B cell (primary cell): ENCODE measurements around the gene SHANK1. TPM values are rescaled to one million over a fixed set of nuclear protein-coding genes. Genes with fewer than 3 reads are reported as not detected.
"Not testable (repeated sequence)": the region's sequence is repeated elsewhere in the genome, so short reads cannot be mapped to it uniquely, and the experiment has no call there.

Experiments used
- ATAC-seq: fragments of 200-7000 bp; cut with Tn5 transposase; one replicate; pipeline ENCODE4 v1.10.0; 2021; ENCODE audit warnings: low read depth, mild to moderate bottlenecking, moderate number of reproducible peaks, moderate library complexity
- CTCF ChIA-PET: fragments of 350-600 bp; sonication (Branson Sonifier 250); formaldehyde crosslinking; loops from one replicate; lab custom pipeline; 2021; ENCODE audit warnings: antibody characterized with exemption, inconsistent platforms; lab: Charles Lee
- POLR2A ChIA-PET: fragments of 350-600 bp; sonication (Branson Sonifier 250); formaldehyde crosslinking; loops from one replicate; lab custom pipeline; 2021; ENCODE audit warnings: antibody characterized with exemption; lab: Charles Lee
- DNase-seq: peaks from one replicate; pipeline ENCODE4 v3.0.0; 2013
- H2AFZ ChIP-seq: 2 replicates; pipeline ENCODE4 v1.6.1; 2012; ENCODE audit warnings: mild to moderate bottlenecking, low read depth, low read length; ENCODE audit not compliant: insufficient read depth, poor library complexity, severe bottlenecking
- H3K27ac ChIP-seq, 2 donors: 1 replicate in 1 of 2; 2 replicates in 1 of 2; pipeline ENCODE4 v1.5.1; 2012 to 2013; ENCODE audit warnings: low read length in 2 of 2, mild to moderate bottlenecking in 2 of 2, moderate library complexity in 1 of 2
- H3K27me3 ChIP-seq, 4 experiments: fragments of 200-600 bp in 1 of 4; sonication (generic) in 1 of 4; replicated peaks in 1 of 4; 1 replicate in 2 of 4; 2 replicates in 2 of 4; pipeline versions ENCODE4 v1.6.1 to v1.7.0; 2013 to 2016; ENCODE audit warnings: low read length in 3 of 4, mild to moderate bottlenecking in 2 of 4, mixed read lengths in 1 of 4, moderate library complexity in 1 of 4; ENCODE audit not compliant: insufficient read depth in 4 of 4, control insufficient read depth in 3 of 4; ENCODE audit errors: control extremely low read depth in 1 of 4
- H3K36me3 ChIP-seq, 2 experiments: replicated peaks in 1 of 2; 1 replicate in 1 of 2; 2 replicates in 1 of 2; pipeline versions ENCODE4 v1.6.1 to v1.7.1; 2013; ENCODE audit warnings: low read length in 1 of 2; ENCODE audit not compliant: insufficient read depth in 2 of 2, control insufficient read depth in 1 of 2; ENCODE audit errors: control extremely low read depth in 1 of 2, extremely low read depth in 1 of 2
- H3K4me1 ChIP-seq, 2 donors: fragments of 200-600 bp in 1 of 2; sonication (generic) in 1 of 2; 1 replicate in 1 of 2; 2 replicates in 1 of 2; pipeline versions ENCODE4 v1.5.1 to v1.6.1; 2013 to 2017; ENCODE audit warnings: low read length in 2 of 2; ENCODE audit not compliant: control insufficient read depth in 2 of 2, insufficient read depth in 2 of 2
- H3K4me2 ChIP-seq: replicated peaks from 2 replicates; pipeline ENCODE3; 2012; ENCODE audit warnings: mild to moderate bottlenecking, low read depth, low read length; ENCODE audit not compliant: poor library complexity, severe bottlenecking
- H3K4me3 ChIP-seq, 5 experiments: fragments of 200-600 bp in 1 of 5; sonication (generic) in 1 of 5; 1 replicate in 3 of 5; 2 replicates in 2 of 5; pipeline versions ENCODE4 v1.5.1 to v1.7.0; 2011 to 2016; ENCODE audit warnings: low read length in 4 of 5, mild to moderate bottlenecking in 4 of 5, low read depth in 2 of 5, control low read depth in 1 of 5, moderate library complexity in 1 of 5; ENCODE audit not compliant: insufficient read depth in 1 of 5; ENCODE audit errors: control extremely low read depth in 1 of 5, extremely low read depth in 1 of 5
- H3K79me2 ChIP-seq: fragments of 200-600 bp; sonication (generic); one replicate; pipeline ENCODE4 v1.6.0; 2016; ENCODE audit warnings: low read length; ENCODE audit not compliant: control insufficient read depth, insufficient read depth
- H3K9ac ChIP-seq: fragments of 200-600 bp; sonication (generic); 2 replicates; pipeline ENCODE4 v1.6.1; 2017; ENCODE audit warnings: mild to moderate bottlenecking, low read length, moderate library complexity
- H3K9me3 ChIP-seq, 3 donors: one replicate each; pipeline versions ENCODE4 v1.6.1 to v1.7.1; 2013; ENCODE audit warnings: low read length in 2 of 3; ENCODE audit not compliant: control insufficient read depth in 2 of 3, insufficient read depth in 1 of 3; ENCODE audit errors: control extremely low read depth in 1 of 3
- H4K20me1 ChIP-seq: 2 replicates; pipeline ENCODE4 v1.6.0; 2012; ENCODE audit warnings: mild to moderate bottlenecking, low read length; ENCODE audit not compliant: insufficient read depth, control insufficient read depth, poor library complexity, severe bottlenecking
- H3K27ac Mint-ChIP-seq: one replicate; pipeline ENCODE4 v1.8.0; 2021; ENCODE audit warnings: mixed read lengths
- H3K27me3 Mint-ChIP-seq: one replicate; pipeline ENCODE4 v1.8.0; 2021; ENCODE audit warnings: mixed read lengths
- H3K4me1 Mint-ChIP-seq: one replicate; pipeline ENCODE4 v1.8.0; 2021; ENCODE audit warnings: mixed read lengths
- H3K4me3 Mint-ChIP-seq: one replicate; pipeline ENCODE4 v1.8.0; 2021; ENCODE audit warnings: mixed read lengths
- H3K9me3 Mint-ChIP-seq: one replicate; pipeline ENCODE4 v1.8.0; 2022; ENCODE audit warnings: mixed read lengths; ENCODE audit not compliant: insufficient read depth
- EZH2 ChIP-seq: IDR thresholded peaks from 2 replicates; pipeline ENCODE4 v1.6.1; 2012; ENCODE audit warnings: borderline replicate concordance, low read depth, mild to moderate bottlenecking, moderate library complexity, low read length; ENCODE audit not compliant: insufficient read depth, poor library complexity, severe bottlenecking
- WGBS: methylation state at CpG from one replicate; pipeline ENCODE4 v1.1.5; 2013; ENCODE audit warnings: missing lambda C conversion rate; ENCODE audit not compliant: insufficient coverage; 5-methylcytosine and 5-hydroxymethylcytosine counted together
- intact Hi-C: fragments of 100-400 bp; cut with micrococcal nuclease; formaldehyde crosslinking; loops from one replicate; pipeline ENCODE4 v1.10.0; 2022
- polyA plus RNA-seq: library from polyadenylated mRNA; depleted of rRNA; stranded (reverse); fragments of >200 nt; gene quantifications from 2 replicates; pipeline ENCODE4 v1.2.3, GENCODE V29; 2012
- total RNA-seq, 2 donors: library from RNA; stranded (reverse); fragments of 120-200 nt in 1 of 2; gene quantifications; 1 replicate in 1 of 2; 2 replicates in 1 of 2; pipeline versions ENCODE4 v1.2.3 to v1.2.4, GENCODE V29; 2013 to 2022
- TF ChIP-seq, protein P1 (sequence below): fragments of 200-600 bp; IDR thresholded peaks from one replicate; pipeline ENCODE4 v1.8.0; 2022; ENCODE audit warnings: antibody characterized with exemption, mild to moderate bottlenecking

The SHANK1 gene
- total and polyA plus RNA-seq, 2 donors (not counting 1 experiment from before 2014, with no cell fraction given), result not detected

DNA sequence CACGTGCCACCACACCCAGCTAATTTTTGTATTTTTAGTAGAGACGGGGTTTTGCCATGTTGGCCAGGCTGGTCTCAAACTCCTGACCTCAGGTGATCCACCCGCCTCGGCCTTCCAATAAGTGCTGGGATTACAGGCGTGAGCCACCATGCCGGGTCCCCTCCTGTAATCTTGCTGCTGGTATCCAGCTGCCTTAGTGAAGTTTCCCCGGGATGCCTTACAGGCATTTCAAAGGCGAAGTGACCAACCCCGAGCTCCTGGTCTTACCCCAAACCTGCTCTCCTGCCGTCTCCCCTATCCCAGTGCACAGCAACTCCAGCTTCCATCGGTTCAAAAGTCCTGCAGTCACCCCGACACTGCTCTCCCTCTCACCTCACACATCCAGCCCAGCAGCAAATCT, 47.1 kb upstream of the SHANK1 start:
- H3K9me3 Mint-ChIP-seq, H3K27ac ChIP-seq, H4K20me1 ChIP-seq, H3K4me1 ChIP-seq, H2AFZ ChIP-seq, H3K27ac Mint-ChIP-seq, H3K9me3 ChIP-seq, H3K4me3 ChIP-seq, DNase-seq, H3K9ac ChIP-seq, intact Hi-C loops, POLR2A ChIA-PET, H3K4me2 ChIP-seq, H3K4me1 Mint-ChIP-seq, H3K79me2 ChIP-seq, H3K27me3 ChIP-seq, CTCF ChIA-PET, H3K36me3 ChIP-seq, ATAC-seq, H3K4me3 Mint-ChIP-seq: not testable (repeated sequence)
- peaks cover 25% of the 10 kb centered on the region for H3K27me3 Mint-ChIP-seq
- 79% methylated on average over 7 of the region's 12 CpGs for WGBS

DNA sequence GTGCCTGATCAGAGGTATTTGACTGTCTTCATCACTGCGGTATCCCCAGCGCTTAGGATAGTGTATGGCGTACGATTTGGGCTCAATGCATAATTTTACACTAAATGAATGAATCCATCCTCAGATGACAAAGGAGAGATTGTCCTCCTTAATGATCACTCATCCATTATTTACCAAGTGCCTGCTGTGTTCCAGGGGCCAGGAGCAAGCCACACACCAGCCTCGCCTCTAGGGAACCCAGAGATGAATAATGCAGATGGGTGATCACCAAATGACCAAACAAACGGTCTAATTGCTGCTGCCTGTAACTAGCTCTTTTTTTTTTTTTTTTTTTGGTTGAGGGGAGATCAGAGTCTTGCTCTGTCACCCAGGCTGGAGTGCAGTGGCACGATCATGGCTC, 44.8 kb upstream of the SHANK1 start:
- TF ChIP-seq, protein P1, sequence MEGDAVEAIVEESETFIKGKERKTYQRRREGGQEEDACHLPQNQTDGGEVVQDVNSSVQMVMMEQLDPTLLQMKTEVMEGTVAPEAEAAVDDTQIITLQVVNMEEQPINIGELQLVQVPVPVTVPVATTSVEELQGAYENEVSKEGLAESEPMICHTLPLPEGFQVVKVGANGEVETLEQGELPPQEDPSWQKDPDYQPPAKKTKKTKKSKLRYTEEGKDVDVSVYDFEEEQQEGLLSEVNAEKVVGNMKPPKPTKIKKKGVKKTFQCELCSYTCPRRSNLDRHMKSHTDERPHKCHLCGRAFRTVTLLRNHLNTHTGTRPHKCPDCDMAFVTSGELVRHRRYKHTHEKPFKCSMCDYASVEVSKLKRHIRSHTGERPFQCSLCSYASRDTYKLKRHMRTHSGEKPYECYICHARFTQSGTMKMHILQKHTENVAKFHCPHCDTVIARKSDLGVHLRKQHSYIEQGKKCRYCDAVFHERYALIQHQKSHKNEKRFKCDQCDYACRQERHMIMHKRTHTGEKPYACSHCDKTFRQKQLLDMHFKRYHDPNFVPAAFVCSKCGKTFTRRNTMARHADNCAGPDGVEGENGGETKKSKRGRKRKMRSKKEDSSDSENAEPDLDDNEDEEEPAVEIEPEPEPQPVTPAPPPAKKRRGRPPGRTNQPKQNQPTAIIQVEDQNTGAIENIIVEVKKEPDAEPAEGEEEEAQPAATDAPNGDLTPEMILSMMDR, result no peak
- no peak for TF ChIP-seq EZH2
- peaks cover 20% of the 10 kb centered on the region for H3K27me3 Mint-ChIP-seq
- DNase-seq (no peak), ATAC-seq (no peak)
- Histone ChIP-seq H3K9me3 (peaks cover 0 to 5% (median 4%) of the 10 kb centered on the region in 3 donors), H3K4me3 (no peak overlapping the region), H3K27me3 (no peaks in the 10 kb centered on the region), H3K4me2 (no peak overlapping the region), H3K27ac (no peak overlapping the region), H4K20me1 (no peaks in the 10 kb centered on the region), H2AFZ (no peak overlapping the region), H3K36me3 (no peaks in the 10 kb centered on the region), H3K9ac (no peak overlapping the region), H3K4me1 (no peaks in the 10 kb centered on the region), H3K79me2 (no peaks in the 10 kb centered on the region)
- intact Hi-C loops, result no loop called here
- H3K27ac Mint-ChIP-seq, result no peak overlapping the region
- 100% methylated on average over 1 of the region's 7 CpGs for WGBS
- H3K4me3 Mint-ChIP-seq, result no peak overlapping the region
- no peaks in the 10 kb centered on the region for H3K4me1 Mint-ChIP-seq
- ChIA-PET POLR2A (no interaction called here), CTCF (interaction anchor here (0.6 kb wide), 1 partner anchor 1086 kb away, joined by 3 read pairs; no protein-coding TSS in a partner anchor)
- H3K9me3 Mint-ChIP-seq, result no peaks in the 10 kb centered on the region

DNA sequence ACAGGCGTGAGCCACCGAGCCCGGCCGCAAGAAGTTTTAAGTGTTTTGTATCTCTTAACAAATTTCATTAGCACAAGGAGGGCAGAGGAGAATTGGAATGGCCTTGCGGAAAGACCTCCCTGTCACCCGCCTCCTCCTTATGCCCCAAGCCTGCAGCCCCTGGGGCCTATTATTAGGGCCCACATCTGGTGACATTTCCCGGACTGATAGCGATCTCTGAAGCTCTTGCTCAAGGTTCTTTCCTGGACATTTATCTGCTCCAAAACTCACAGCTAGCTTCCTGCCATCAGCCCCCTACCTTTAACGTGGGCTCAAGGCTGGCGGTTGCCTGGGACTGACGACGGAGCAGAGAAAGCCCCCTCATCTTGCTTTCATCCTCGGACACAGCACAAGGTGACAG, 43.9 kb upstream of the SHANK1 start:
- H3K9me3 Mint-ChIP-seq, CTCF ChIA-PET, H3K27ac Mint-ChIP-seq, H3K4me3 ChIP-seq, H3K27ac ChIP-seq, H3K79me2 ChIP-seq, H3K4me2 ChIP-seq, ATAC-seq, DNase-seq, POLR2A ChIA-PET, H3K4me3 Mint-ChIP-seq, intact Hi-C loops, H3K9ac ChIP-seq, H2AFZ ChIP-seq, H3K4me1 ChIP-seq, H3K27me3 ChIP-seq, H3K36me3 ChIP-seq, H3K4me1 Mint-ChIP-seq, H3K9me3 ChIP-seq, H4K20me1 ChIP-seq: not testable (repeated sequence)
- peaks cover 22% of the 10 kb centered on the region for H3K27me3 Mint-ChIP-seq
- no CpG with 5 or more reads among the region's 13 CpGs for WGBS
